Naive thymus-derived CD4-positive, alpha-beta T cell (primary cell): ENCODE data around the gene ROCK2. TPM values are rescaled to one million over a fixed set of nuclear protein-coding genes. Genes with fewer than 3 reads are reported as not detected.

Source experiments
- ATAC-seq: fragments of 150-1000 bp; cut with Tn5 transposase; 2 replicates; pipeline ENCODE4 v1.10.0; 2021; ENCODE audit warnings: mild to moderate bottlenecking, moderate library complexity
- CTCF ChIA-PET: fragments of 350-600 bp; sonication (Branson Sonifier 250); formaldehyde crosslinking; loops from one replicate; lab custom pipeline; 2021; ENCODE audit warnings: antibody characterized with exemption; lab: Charles Lee
- POLR2A ChIA-PET: fragments of 350-600 bp; sonication (Branson Sonifier 250); formaldehyde crosslinking; loops from one replicate; lab custom pipeline; 2021; ENCODE audit warnings: antibody characterized with exemption, inconsistent platforms; lab: Charles Lee
- DNase-seq, 9 donors: peaks; one replicate each; pipeline versions ENCODE4 v3.0.0 to v3.0.0-alpha.2; 2020 to 2022; ENCODE audit warnings: mixed read lengths in 1 of 9
- H3K27ac ChIP-seq: one replicate; pipeline ENCODE4 v1.7.0; 2013; ENCODE audit warnings: mild to moderate bottlenecking, low read depth, low read length, moderate library complexity
- H3K27me3 ChIP-seq, 2 donors: one replicate each; pipeline ENCODE4 v1.7.0; 2013; ENCODE audit warnings: low read length in 2 of 2, mild to moderate bottlenecking in 2 of 2, moderate library complexity in 2 of 2; ENCODE audit not compliant: control insufficient read depth in 2 of 2, insufficient read depth in 2 of 2
- H3K36me3 ChIP-seq, 3 experiments: 1 replicate in 2 of 3; 2 replicates in 1 of 3; pipeline ENCODE4 v1.7.0; 2013; ENCODE audit warnings: low read length in 3 of 3, mild to moderate bottlenecking in 3 of 3, moderate library complexity in 1 of 3; ENCODE audit not compliant: insufficient read depth in 3 of 3, control insufficient read depth in 2 of 3
- H3K4me1 ChIP-seq, 2 donors: one replicate each; pipeline ENCODE4 v1.7.0; 2013; ENCODE audit warnings: low read length in 2 of 2, mild to moderate bottlenecking in 2 of 2, moderate library complexity in 1 of 2; ENCODE audit not compliant: control insufficient read depth in 2 of 2, insufficient read depth in 2 of 2
- H3K4me3 ChIP-seq: 2 replicates; pipeline ENCODE4 v1.7.0; 2013; ENCODE audit warnings: mild to moderate bottlenecking, low read length
- H3K9me3 ChIP-seq, 3 experiments: 1 replicate in 2 of 3; 2 replicates in 1 of 3; pipeline ENCODE4 v1.7.0; 2013; ENCODE audit warnings: low read length in 3 of 3; ENCODE audit not compliant: control insufficient read depth in 2 of 3
- H3K27ac Mint-ChIP-seq, 9 donors: one replicate each; pipeline ENCODE4 v1.8.0; 2020 to 2022; ENCODE audit warnings: mixed read lengths in 9 of 9, mild to moderate bottlenecking in 8 of 9, moderate library complexity in 5 of 9, inconsistent platforms in 2 of 9
- H3K27me3 Mint-ChIP-seq, 5 donors: one replicate each; pipeline ENCODE4 v1.8.0; 2021 to 2022; ENCODE audit warnings: mixed read lengths in 5 of 5, mild to moderate bottlenecking in 1 of 5
- H3K36me3 Mint-ChIP-seq, 5 donors: one replicate each; pipeline ENCODE4 v1.8.0; 2020 to 2022; ENCODE audit warnings: mixed read lengths in 5 of 5, mild to moderate bottlenecking in 3 of 5, inconsistent platforms in 1 of 5
- H3K4me1 Mint-ChIP-seq, 7 donors: one replicate each; pipeline ENCODE4 v1.8.0; 2020 to 2022; ENCODE audit warnings: mixed read lengths in 7 of 7, mild to moderate bottlenecking in 3 of 7, inconsistent platforms in 1 of 7
- H3K4me3 Mint-ChIP-seq, 10 donors: one replicate each; pipeline ENCODE4 v1.8.0; 2020 to 2022; ENCODE audit warnings: mild to moderate bottlenecking in 10 of 10, mixed read lengths in 10 of 10, moderate library complexity in 6 of 10, inconsistent platforms in 2 of 10
- H3K9me3 Mint-ChIP-seq, 11 donors: one replicate each; pipeline ENCODE4 v1.8.0; 2020 to 2022; ENCODE audit warnings: mixed read lengths in 11 of 11, mild to moderate bottlenecking in 4 of 11, inconsistent platforms in 1 of 11, moderate library complexity in 1 of 11
- intact Hi-C, 2 donors: fragments of 100-400 bp; cut with micrococcal nuclease; formaldehyde crosslinking; loops; one replicate each; pipeline ENCODE4 v1.15.1; 2023
- polyA plus RNA-seq, 2 donors: library from polyadenylated mRNA; unstranded; fragments of 300-500 nt; fragmentation: Illumina TruSeq; gene quantifications; one replicate each; pipeline ENCODE4 v1.2.3, GENCODE V29; 2021
- total RNA-seq, 6 experiments: library from RNA in 5 of 6; stranded (reverse) in 5 of 6; gene quantifications; 1 replicate in 5 of 6; 2 replicates in 1 of 6; pipeline ENCODE4 v1.2.3 and lab custom pipeline; 2021 to 2026

Gene ROCK2
- total and polyA plus RNA-seq, 7 experiments from 2014 or later, result 12.0 to 23.9 (median 18.7) TPM

DNA sequence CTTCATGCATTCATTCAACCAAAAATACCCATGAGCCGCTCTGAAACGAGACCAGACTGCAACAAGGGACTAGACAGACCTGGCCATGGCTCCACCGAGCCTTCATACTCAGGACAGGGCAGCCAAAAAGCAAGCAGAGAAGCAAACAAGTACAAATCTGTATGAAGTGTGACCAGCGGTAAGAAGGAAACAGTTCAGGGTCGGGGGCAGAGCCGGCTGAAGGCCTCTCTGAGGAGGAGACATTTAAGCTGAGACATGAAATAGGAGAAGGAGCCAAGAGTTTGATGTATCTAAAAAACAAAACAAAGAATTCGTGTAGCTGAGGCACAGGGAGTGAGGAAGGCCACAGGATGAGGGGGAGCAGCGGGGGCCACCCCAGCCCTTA is 210.5 kb downstream of the ROCK2 start:
- Mint-ChIP-seq H3K27me3 (peaks cover 0 to 19% (median 5%) of the 10 kb centered on the region in 5 donors), H3K4me3 (peak overlapping the region in 2 of 10 donors; percentile 16 to 31), H3K36me3 (peaks cover 0 to 8% (median 0%) of the 10 kb centered on the region in 5 donors), H3K4me1 (peaks cover 8 to 40% (median 23%) of the 10 kb centered on the region in 7 donors), H3K9me3 (peaks cover 0 to 5% (median 0%) of the 10 kb centered on the region in 11 donors), H3K27ac (peak overlapping the region in 2 of 9 donors; percentile 20 to 65)
- H3K4me3 ChIP-seq, result no peak overlapping the region
- intact Hi-C loops, result loop anchor here (2.0 to 10.0 kb wide), 6 partner anchors 61 to 687 kb away; partner anchors contain the start of genes E2F6 (in 1 of the 2) and ODC1 (in 1 of the 2)
- no peaks in the 10 kb centered on the region for H3K27me3 ChIP-seq
- DNase-seq, result no peak
- no peaks in the 10 kb centered on the region for H3K9me3 ChIP-seq
- no peak overlapping the region for H3K27ac ChIP-seq
- ChIA-PET POLR2A (interaction anchor here (3.7 kb wide), 1 partner anchor 21 kb away, joined by 34 read pairs; the partner anchor contains the start of gene SLC66A3), CTCF (interaction anchor here (0.7 to 5.7 kb wide), 6 partner anchors 9 to 449 kb away, joined by 3 to 56 read pairs (median 7); partner anchors contain the start of gene SLC66A3)
- peaks cover 25 to 34% of the 10 kb centered on the region in 2 donors for H3K4me1 ChIP-seq
- ATAC-seq, result no peak
- H3K36me3 ChIP-seq, result no peaks in the 10 kb centered on the region

DNA sequence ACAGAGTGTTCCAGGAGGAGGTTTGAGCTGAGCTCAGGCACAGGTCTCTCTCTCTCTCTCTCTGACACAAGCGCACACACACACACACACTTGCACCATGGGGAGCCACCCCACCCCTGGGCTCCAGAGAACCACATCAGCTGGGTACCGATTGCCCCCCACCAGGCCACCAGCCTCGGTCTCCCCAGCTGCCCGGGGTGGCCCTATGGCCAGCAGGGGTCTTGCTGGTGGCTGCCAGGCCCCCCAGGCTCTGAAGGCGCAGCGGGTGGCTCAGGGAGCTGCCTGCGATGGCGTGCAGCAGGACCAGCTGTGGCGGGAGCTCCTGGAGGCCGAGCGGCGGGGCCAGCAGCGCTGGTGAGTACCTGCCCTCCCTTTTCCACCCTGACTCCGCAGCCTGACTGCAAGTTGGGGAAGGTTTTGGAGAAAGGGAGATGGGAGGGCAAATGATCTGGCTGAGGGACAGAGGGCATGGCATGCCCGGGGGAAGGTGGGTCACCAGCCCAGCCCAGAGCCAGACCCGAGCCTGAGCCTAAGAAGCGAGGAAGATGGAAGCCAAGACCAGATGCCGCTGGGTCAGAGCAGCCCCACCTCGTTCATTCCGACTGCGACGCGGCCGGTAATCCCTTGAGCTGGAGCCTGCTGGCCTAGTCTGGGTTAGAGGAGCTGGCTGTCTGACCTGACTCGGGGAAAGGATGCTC is 211.0 kb downstream of the ROCK2 start:
- peaks cover 25 to 34% of the 10 kb centered on the region in 2 donors for H3K4me1 ChIP-seq
- peak overlapping the region; percentile 80 to 95 (median 91) for H3K27ac Mint-ChIP-seq
- H3K4me3 ChIP-seq, result peak overlapping the region; percentile 64
- peak overlapping the region; percentile 42 for H3K27ac ChIP-seq
- intact Hi-C loops, result loop anchor here (2.0 to 10.0 kb wide), 6 partner anchors 61 to 686 kb away; partner anchors contain the start of genes E2F6 (in 1 of the 2) and ODC1 (in 1 of the 2)
- H3K4me3 Mint-ChIP-seq, result peak overlapping the region; percentile 81 to 95 (median 88)
- POLR2A ChIA-PET, result interaction anchor here (0.7 to 3.7 kb wide), 8 partner anchors 21 to 615 kb away, joined by 3 to 34 read pairs (median 4); partner anchors contain the start of genes ROCK2 and SLC66A3
- ATAC-seq (no peak), DNase-seq (no peak)
- CTCF ChIA-PET, result interaction anchor here (0.5 to 5.7 kb wide), 24 partner anchors 9 to 1874 kb away, joined by 3 to 56 read pairs (median 6); partner anchors contain the start of genes ROCK2 and SLC66A3
- H3K4me1 Mint-ChIP-seq, result peaks cover 8 to 44% (median 27%) of the 10 kb centered on the region in 7 donors
- no peaks in the 10 kb centered on the region for H3K9me3 ChIP-seq
- no peaks in the 10 kb centered on the region for H3K36me3 ChIP-seq
- H3K36me3 Mint-ChIP-seq, result peaks cover 0 to 8% (median 0%) of the 10 kb centered on the region in 5 donors
- H3K9me3 Mint-ChIP-seq, result peaks cover 0 to 5% (median 0%) of the 10 kb centered on the region in 11 donors
- no peaks in the 10 kb centered on the region for H3K27me3 ChIP-seq
- H3K27me3 Mint-ChIP-seq, result peaks cover 0 to 22% (median 5%) of the 10 kb centered on the region in 5 donors

DNA sequence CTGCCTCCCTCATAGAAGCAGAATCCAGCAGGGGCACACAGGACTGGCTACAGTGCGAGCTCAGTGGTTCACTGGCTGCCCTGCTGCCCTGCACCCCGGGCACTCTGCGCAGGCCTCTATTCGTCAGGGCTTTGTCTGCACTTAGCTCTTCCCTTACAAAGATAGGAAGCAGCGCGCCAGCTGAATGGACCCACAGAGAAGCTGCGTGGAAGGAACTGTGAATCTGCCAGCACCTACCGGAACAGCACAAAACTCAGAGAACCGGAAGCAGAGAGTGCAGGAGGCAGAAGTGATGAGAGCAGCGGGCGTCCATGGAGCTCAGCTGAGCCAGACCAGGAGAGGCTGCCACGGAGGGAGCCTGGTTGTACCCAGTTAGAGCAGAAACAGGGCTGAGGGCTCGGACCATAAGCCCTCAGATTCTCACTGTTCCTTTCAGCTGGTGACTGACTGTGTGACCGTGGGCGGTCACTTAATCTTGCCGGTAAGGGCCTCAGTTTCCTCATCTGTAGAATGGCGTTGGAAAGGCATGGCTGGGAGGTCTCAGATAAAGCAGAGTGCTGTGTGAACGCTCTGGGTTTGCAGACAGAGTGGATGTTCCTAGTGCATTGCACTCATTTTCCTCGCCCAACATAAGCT is 212.3 kb downstream of the ROCK2 start:
- Histone ChIP-seq H3K36me3 (no peaks in the 10 kb centered on the region), H3K27me3 (no peaks in the 10 kb centered on the region), H3K4me3 (peak overlapping the region; percentile 64), H3K4me1 (peaks cover 25 to 34% of the 10 kb centered on the region in 2 donors), H3K27ac (peak overlapping the region; percentile 42), H3K9me3 (no peaks in the 10 kb centered on the region)
- peak overlapping the region; percentile 81 to 95 (median 88) for H3K4me3 Mint-ChIP-seq
- ChIA-PET POLR2A (interaction anchor here (0.5 to 3.7 kb wide), 11 partner anchors 23 to 1681 kb away, joined by 3 to 34 read pairs (median 4); partner anchors contain the start of genes NOL10, ROCK2 and SLC66A3), CTCF (interaction anchor here (0.8 to 5.7 kb wide), 23 partner anchors 8 to 1875 kb away, joined by 3 to 56 read pairs (median 6); partner anchors contain the start of genes PDIA6 and ROCK2)
- DNase-seq (no peak), ATAC-seq (no peak)
- H3K36me3 Mint-ChIP-seq, result peaks cover 0 to 8% (median 0%) of the 10 kb centered on the region in 5 donors
- intact Hi-C loops, result loop anchor here (1.0 to 10.0 kb wide), 13 partner anchors 23 to 685 kb away; partner anchors contain the start of genes E2F6 (in 1 of the 2), ODC1 (in 1 of the 2), PDIA6 (in 1 of the 2) and SLC66A3 (in 1 of the 2)
- H3K9me3 Mint-ChIP-seq, result peaks cover 0 to 5% (median 0%) of the 10 kb centered on the region in 11 donors
- peak overlapping the region; percentile 80 to 95 (median 91) for H3K27ac Mint-ChIP-seq
- peaks cover 8 to 45% (median 32%) of the 10 kb centered on the region in 7 donors for H3K4me1 Mint-ChIP-seq
- peaks cover 0 to 24% (median 5%) of the 10 kb centered on the region in 5 donors for H3K27me3 Mint-ChIP-seq

- intact Hi-C loops, result loop anchor here (5.0 to 10.0 kb wide), 5 partner anchors 63 to 684 kb away; partner anchors contain the start of genes E2F6 (in 1 of the 2) and ODC1 (in 1 of the 2)
- ChIA-PET CTCF (interaction anchor here (1.0 to 5.7 kb wide), 13 partner anchors 12 to 452 kb away, joined by 3 to 56 read pairs (median 8); no protein-coding TSS in a partner anchor), POLR2A (interaction anchor here (0.8 to 3.7 kb wide), 7 partner anchors 23 to 442 kb away, joined by 3 to 34 read pairs (median 6); partner anchors contain the start of genes NOL10, ROCK2 and SLC66A3)
- H3K4me1 ChIP-seq, result peaks cover 25 to 34% of the 10 kb centered on the region in 2 donors
- Mint-ChIP-seq H3K27me3 (peaks cover 0 to 19% (median 4%) of the 10 kb centered on the region in 5 donors), H3K4me1 (peaks cover 8 to 45% (median 32%) of the 10 kb centered on the region in 7 donors), H3K4me3 (peak overlapping the region in 9 of 10 donors; percentile 45 to 95 (median 87)), H3K36me3 (peaks cover 0 to 5% (median 0%) of the 10 kb centered on the region in 5 donors), H3K9me3 (peaks cover 0 to 5% (median 0%) of the 10 kb centered on the region in 11 donors), H3K27ac (peak overlapping the region in 8 of 9 donors; percentile 8 to 93 (median 91))
- ATAC-seq, result no peak
- no peak overlapping the region for H3K4me3 ChIP-seq
- no peaks in the 10 kb centered on the region for H3K9me3 ChIP-seq
- H3K36me3 ChIP-seq, result no peaks in the 10 kb centered on the region
- no peak overlapping the region for H3K27ac ChIP-seq
- DNase-seq, result no peak
- H3K27me3 ChIP-seq, result no peaks in the 10 kb centered on the region
Observed at GRCh38 chr2:11131166-11131920, 213.1 kb downstream of the ROCK2 start.
